Measurements from ENCODE around the gene ZNF783.
A peak's percentile ranks its signal among the peaks of the same experiment; 100 is the strongest.
"Not testable (repeated sequence)": the region's sequence is repeated elsewhere in the genome, so short reads cannot be mapped to it uniquely, and the experiment has no call there.

Gene ZNF783

GRCh38 chr7:149261829-149262617, at the start of gene ZNF783:
Gene ZNF783, plus strand, starts transcription at chr7:149262196. Its CDS starts 138 bp downstream, at chr7:149262334.
- DNase-seq = peak; percentile 63

- no peak for DNase-seq
These were observed 47.8 kb upstream of the ZNF783 start for GRCh38 chr7:149214020-149214720.

- DNase-seq = no peak
These were observed 45.6 kb upstream of the ZNF783 start for GRCh38 chr7:149216402-149216801.

- DNase-seq = no peak
These were observed 44.4 kb upstream of the ZNF783 start for GRCh38 chr7:149217570-149217969.

- DNase-seq = no peak
These were observed 43.3 kb upstream of the ZNF783 start for GRCh38 chr7:149218469-149219420.

- DNase-seq = no peak
These were observed 41.5 kb upstream of the ZNF783 start for GRCh38 chr7:149220534-149220933.

- no peak for DNase-seq
These were observed 38.8 kb upstream of the ZNF783 start for GRCh38 chr7:149223176-149223575.

GRCh38 chr7:149223761-149224160, 38.2 kb upstream of the ZNF783 start:
- no peak for DNase-seq

GRCh38 chr7:149224352-149224751, 37.6 kb upstream of the ZNF783 start:
- no peak for DNase-seq

- DNase-seq = no peak
These were observed 36.9 kb upstream of the ZNF783 start for GRCh38 chr7:149225106-149225505.

GRCh38 chr7:149225656-149226055, 36.3 kb upstream of the ZNF783 start:
- DNase-seq = no peak

GRCh38 chr7:149226366-149226765, 35.6 kb upstream of the ZNF783 start:
- DNase-seq = not testable (repeated sequence)

- DNase-seq = no peak
These were observed 35.0 kb upstream of the ZNF783 start for GRCh38 chr7:149226840-149227494.

- no peak for DNase-seq
These were observed 33.0 kb upstream of the ZNF783 start for GRCh38 chr7:149228831-149229471.

- peak; percentile 10 for DNase-seq
These were observed 32.5 kb upstream of the ZNF783 start for GRCh38 chr7:149229526-149229925.

GRCh38 chr7:149232362-149232761, 29.6 kb upstream of the ZNF783 start:
- DNase-seq = no peak

- not testable (repeated sequence) for DNase-seq
These were observed 28.3 kb upstream of the ZNF783 start for GRCh38 chr7:149233655-149234204.

GRCh38 chr7:149237502-149237901, 24.5 kb upstream of the ZNF783 start:
- DNase-seq = no peak

- DNase-seq = no peak
These were observed 23.9 kb upstream of the ZNF783 start for GRCh38 chr7:149238051-149238450.

- DNase-seq = peak; percentile 87
These were observed 22.5 kb upstream of the ZNF783 start, which contains the start of gene ZNF212 for GRCh38 chr7:149239345-149240143. Gene ZNF212, plus strand, starts transcription at chr7:149239651. Its CDS starts 128 bp downstream, at chr7:149239779.

- no peak for DNase-seq
These were observed 21.4 kb upstream of the ZNF783 start for GRCh38 chr7:149240637-149241036.

Data from NCI-H2171 treated with DMSO at 0.1 percent for 48 hours (cell line).